NCI-H1694 treated with DMSO at 0.1 percent for 48 hours (cell line): ENCODE data around the gene TPO.
"Not testable (repeated sequence)": the region's sequence is repeated elsewhere in the genome, so short reads cannot be mapped to it uniquely, and the experiment has no call there.

Source experiments
- DNase-seq: peaks from one replicate; lab custom pipeline; 2025; lab: John Stamatoyannopoulos, UW

Gene TPO

GRCh38 chr2:1557467-1557820, 144.2 kb downstream of the TPO start:
- no peak for DNase-seq

GRCh38 chr2:1559589-1560175, 146.4 kb downstream of the TPO start:
- no peak for DNase-seq

- DNase-seq, result no peak
Observed at GRCh38 chr2:1561259-1561658, 148.0 kb downstream of the TPO start.

DNA sequence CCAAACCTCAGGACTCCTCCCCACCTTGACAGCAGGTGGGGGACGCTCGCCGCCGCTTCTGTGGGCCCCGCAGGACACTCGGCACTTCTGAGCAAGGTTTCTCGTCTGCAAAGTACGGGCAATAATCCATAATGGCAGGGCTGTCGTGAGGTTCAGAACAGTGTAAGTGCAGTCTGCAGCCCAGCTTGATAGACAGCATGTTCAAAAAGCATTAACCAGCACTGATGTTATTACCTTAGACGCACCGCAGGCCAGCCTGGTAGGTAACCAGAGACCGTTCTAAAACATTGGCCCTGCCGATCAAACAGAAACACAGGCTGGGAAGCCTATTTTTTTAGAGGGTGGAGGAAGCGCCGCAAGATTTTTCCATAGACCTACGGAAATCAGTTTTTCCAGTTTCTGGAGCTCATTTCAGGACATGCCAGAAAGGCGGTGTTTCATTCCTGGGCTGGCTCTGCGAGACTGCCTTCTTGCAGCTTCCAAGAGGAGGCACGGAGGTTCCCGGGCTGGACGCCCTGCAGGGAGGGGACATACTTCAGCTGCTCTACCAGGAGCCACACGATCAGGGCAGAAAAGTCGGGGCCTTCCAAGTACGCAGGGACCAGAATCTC, 148.7 kb downstream of the TPO start:
- no peak for DNase-seq

- no peak for DNase-seq
Observed at GRCh38 chr2:1563084-1563857, 150.0 kb downstream of the TPO start.

DNA sequence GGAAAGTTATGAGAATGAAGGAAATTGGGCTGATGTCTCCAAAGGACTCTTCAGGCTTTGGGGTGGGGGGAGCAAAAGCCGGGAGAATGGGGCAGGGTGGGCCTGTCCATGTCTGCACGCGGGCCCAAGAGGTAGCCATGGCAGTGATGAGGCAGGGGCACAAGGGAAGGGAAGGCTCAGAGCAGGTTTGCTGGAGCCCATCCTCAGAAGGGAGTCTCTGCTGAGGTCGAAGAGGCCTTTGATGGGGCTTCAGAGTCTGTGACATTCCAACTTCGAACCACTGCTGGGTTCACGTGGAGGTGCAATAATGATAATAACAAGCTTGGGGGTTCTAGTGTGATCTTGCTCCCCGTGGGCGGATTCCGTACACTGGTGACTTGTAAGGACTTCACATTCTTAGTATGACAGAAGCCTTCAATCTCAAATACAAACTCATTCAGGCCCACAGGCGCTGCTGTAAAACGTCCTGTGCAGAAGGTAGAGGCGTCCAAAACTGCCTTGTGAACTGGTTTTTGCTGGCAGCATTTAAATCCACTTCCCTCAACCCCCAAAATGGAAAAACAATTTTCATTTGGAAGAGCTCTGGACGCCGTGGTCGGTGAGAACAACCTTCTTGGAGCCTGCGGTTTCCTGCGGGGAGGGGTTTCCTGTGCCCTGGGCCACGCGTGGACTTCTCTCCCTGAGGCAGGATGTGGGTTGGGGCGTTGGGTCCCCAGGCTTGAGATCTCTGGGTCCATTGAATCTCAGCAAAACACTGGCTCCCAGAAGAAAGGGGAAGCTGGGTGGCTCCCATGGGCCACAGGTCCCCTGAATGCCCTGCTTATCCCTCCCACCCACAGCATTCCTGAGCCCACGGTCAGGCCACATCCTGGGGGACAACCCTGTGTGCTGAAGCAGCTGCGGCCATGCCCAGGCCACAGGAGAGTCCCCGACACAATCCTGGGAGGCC, 151.0 kb downstream of the TPO start:
- no peak for DNase-seq

GRCh38 chr2:1567556-1568344, 154.5 kb downstream of the TPO start:
- DNase-seq, result no peak

DNA sequence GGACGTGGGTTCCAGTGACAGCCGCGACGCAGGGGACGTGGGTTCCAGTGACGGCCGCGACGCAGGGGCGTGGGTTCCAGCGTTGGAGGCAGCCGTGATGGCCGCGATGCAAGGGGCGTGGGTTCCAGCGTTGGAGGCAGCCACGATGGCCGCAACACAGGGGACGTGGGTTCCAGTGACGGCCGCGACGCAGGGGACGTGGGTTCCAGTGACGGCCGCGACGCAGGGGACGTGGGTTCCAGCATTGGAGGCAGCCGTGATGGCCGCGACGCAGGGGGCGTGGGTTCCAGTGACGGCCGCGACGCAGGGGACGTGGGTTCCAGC, 155.0 kb downstream of the TPO start:
- DNase-seq, result not testable (repeated sequence)

GRCh38 chr2:1569879-1570450, 156.7 kb downstream of the TPO start:
- DNase-seq, result no peak

GRCh38 chr2:1571477-1572417, 158.5 kb downstream of the TPO start:
- DNase-seq, result no peak

DNA sequence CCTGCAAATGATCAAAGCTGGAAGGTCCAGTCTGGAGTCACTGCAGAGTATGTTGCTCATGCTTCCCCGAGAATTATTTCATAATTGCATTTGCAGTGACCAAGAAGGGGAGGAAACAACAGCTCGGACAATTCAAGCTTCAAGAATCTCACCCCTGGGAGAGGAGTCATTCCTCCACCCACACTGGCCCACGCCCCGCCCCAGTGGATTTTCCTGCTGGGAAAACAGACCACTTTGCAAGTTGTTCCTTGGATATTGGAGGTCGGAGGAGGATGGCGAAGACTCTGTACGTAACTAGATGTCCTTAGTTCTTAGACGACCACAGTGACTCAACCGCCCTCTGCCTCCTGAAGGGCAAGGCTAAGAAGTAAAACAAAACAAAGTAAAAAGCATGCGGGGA, 159.4 kb downstream of the TPO start:
- DNase-seq, result no peak

GRCh38 chr2:1577846-1578245, 164.6 kb downstream of the TPO start:
- DNase-seq, result no peak

GRCh38 chr2:1581257-1581964, 168.1 kb downstream of the TPO start:
- DNase-seq, result not testable (repeated sequence)

DNA sequence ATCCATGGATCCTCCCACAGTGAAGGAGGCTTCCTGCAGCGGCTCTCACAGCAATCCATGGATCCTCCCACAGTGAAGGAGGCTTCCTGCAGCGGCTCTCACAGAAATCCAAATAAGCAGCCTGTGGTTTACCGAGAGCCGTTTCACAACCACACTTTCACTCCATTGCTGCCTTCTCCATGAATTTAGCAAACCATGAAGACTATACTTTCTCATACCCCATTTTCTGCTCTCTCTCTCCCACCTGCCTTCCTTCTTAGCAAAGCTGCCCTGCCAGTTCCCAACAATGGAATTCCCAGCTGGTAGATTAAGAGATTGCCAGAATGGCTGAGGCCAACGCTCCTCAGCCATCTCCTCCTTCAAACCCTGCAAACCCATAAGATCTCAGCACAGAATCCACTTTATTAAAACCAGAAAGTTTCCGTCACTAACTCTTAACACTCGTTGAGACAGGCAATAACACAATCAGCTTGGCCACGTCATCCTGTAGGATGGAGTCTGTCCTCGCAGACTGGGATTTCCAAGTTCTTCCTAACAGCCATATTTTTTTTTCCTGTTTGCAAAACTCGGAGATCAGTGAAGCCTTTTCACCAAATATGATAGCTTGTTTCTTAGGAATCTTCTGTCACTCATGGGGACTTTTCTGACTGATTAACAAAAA, 168.8 kb downstream of the TPO start:
- DNase-seq, result no peak

GRCh38 chr2:1582891-1583341, 169.7 kb downstream of the TPO start:
- DNase-seq, result no peak

DNA sequence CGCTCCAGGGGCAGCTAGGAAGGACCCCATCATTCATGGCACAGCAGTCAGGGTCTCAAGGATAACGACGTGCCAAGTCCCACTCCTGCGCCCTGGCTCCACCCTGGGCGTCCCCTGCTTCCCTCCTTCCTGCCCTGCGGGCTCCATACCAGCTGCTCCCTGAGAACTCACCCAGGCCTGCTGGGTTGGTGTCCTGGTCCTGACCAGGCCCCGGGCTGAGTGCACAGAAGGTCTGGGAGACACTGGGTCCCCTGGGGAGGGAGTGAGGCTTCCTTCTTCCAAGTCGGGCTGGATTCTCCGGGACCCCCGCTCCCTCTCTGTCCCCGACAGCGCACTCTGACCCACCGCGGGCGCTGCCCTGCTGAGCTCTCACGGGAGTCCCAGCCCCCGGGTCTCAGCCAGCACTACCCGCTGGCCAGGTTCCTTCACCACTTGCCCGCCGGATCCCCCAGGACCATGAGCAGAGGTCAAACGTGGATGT, 170.8 kb downstream of the TPO start:
- no peak for DNase-seq

DNA sequence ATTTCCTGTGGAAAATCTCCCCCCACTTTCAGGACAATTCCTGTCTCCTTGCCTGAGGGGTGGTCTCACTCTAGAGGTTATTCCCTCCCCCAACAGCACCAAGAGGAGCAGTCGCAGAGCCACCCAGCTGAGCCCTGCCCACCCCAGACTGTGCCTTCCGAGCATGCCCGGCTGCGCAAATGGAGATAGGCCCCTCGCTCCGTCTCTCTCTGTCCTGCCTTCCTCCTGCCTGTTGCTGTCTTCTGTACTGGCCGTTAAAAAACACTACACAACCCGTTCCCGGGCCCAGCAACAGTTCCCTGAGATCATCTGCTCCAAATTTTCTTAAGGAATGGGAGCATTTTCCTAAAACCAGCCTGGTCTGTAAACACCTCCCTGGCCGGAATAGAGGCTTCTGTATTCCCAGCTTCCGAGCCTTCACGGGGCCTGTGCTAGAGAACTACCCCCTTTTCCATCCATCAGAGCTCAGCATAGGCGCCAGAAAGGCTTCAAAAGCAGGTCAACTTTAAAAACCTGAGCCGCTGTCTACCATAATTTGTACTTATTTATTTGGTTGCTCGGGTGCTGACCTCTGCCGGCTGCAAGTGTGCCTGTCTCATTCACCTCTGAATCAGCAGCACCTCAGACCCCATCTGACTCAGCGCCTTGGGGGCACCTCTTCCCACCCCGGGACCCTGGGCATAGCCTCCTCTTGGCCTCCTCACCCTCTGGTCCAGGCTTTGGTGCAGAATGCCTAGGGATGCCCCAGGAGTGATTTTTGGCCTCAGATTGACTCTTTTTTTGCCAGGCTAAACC, 171.6 kb downstream of the TPO start:
- DNase-seq, result no peak

- no peak for DNase-seq
Observed at GRCh38 chr2:1585635-1586034, 172.4 kb downstream of the TPO start.
